ENCODE results near the gene RNF212. TPM values are rescaled to one million over a fixed set of nuclear protein-coding genes. Genes with fewer than 3 reads are reported as not detected.

RNF212 gene
- not detected for polyA plus RNA-seq (2012; ENCODE audit: low read depth, missing spikeins)

- no peak for DNase-seq (ENCODE audit: insufficient read length, low spot score)
- FAIRE-seq, result no peak
- TF ChIP-seq PAX5 (IDR thresholded peaks at IDR 0.05; ENCODE audit: insufficient read depth, low read length, severe bottlenecking), result no peak
- no peak for TF ChIP-seq TAF1 (IDR thresholded peaks at IDR 0.05; ENCODE audit: low read depth, low read length)
- no peak for TF ChIP-seq POLR2AphosphoS5 (IDR thresholded peaks at IDR 0.05; ENCODE audit: low read depth, low read length)
- no peak for TF ChIP-seq SPI1 (IDR thresholded peaks at IDR 0.05; ENCODE audit: low read depth, low read length)
- TF ChIP-seq POU2F2 (IDR thresholded peaks at IDR 0.05; ENCODE audit: low read depth, low read length), result no peak
- no peak for TF ChIP-seq POLR2A (IDR thresholded peaks at IDR 0.05; ENCODE audit: low read depth, low read length)
Measured at GRCh38 chr4:1113311-1114009, at the start of gene RNF212. Gene RNF212 (minus strand): TSS chr4:1113564. CDS start chr4:1113464, 100 bp downstream.

- DNase-seq (ENCODE audit: insufficient read length, low spot score), result no peak
- FAIRE-seq, result no peak
- TF ChIP-seq POLR2AphosphoS5 (IDR thresholded peaks at IDR 0.05; ENCODE audit: low read depth, low read length) (no peak), PAX5 (IDR thresholded peaks at IDR 0.05; ENCODE audit: insufficient read depth, low read length, severe bottlenecking) (no peak), SPI1 (IDR thresholded peaks at IDR 0.05; ENCODE audit: low read depth, low read length) (no peak), POU2F2 (IDR thresholded peaks at IDR 0.05; ENCODE audit: low read depth, low read length) (no peak), TAF1 (IDR thresholded peaks at IDR 0.05; ENCODE audit: low read depth, low read length) (no peak), POLR2A (IDR thresholded peaks at IDR 0.05; ENCODE audit: low read depth, low read length) (no peak)
Measured at GRCh38 chr4:1160351-1160750, 47.0 kb upstream of the RNF212 start.

- TF ChIP-seq POU2F2 (IDR thresholded peaks at IDR 0.05; ENCODE audit: low read depth, low read length) (no peak), POLR2A (IDR thresholded peaks at IDR 0.05; ENCODE audit: low read depth, low read length) (no peak), SPI1 (IDR thresholded peaks at IDR 0.05; ENCODE audit: low read depth, low read length) (no peak), PAX5 (IDR thresholded peaks at IDR 0.05; ENCODE audit: insufficient read depth, low read length, severe bottlenecking) (no peak), TAF1 (IDR thresholded peaks at IDR 0.05; ENCODE audit: low read depth, low read length) (no peak), POLR2AphosphoS5 (IDR thresholded peaks at IDR 0.05; ENCODE audit: low read depth, low read length) (no peak)
- FAIRE-seq (no peak), DNase-seq (ENCODE audit: insufficient read length, low spot score) (no peak)
Measured at GRCh38 chr4:1156069-1156468, 42.7 kb upstream of the RNF212 start.

- TF ChIP-seq POU2F2 (IDR thresholded peaks at IDR 0.05; ENCODE audit: low read depth, low read length) (no peak), POLR2AphosphoS5 (IDR thresholded peaks at IDR 0.05; ENCODE audit: low read depth, low read length) (no peak), TAF1 (IDR thresholded peaks at IDR 0.05; ENCODE audit: low read depth, low read length) (no peak), SPI1 (IDR thresholded peaks at IDR 0.05; ENCODE audit: low read depth, low read length) (no peak), PAX5 (IDR thresholded peaks at IDR 0.05; ENCODE audit: insufficient read depth, low read length, severe bottlenecking) (no peak), POLR2A (IDR thresholded peaks at IDR 0.05; ENCODE audit: low read depth, low read length) (no peak)
- no peak for DNase-seq (ENCODE audit: insufficient read length, low spot score)
- no peak for FAIRE-seq
Measured at GRCh38 chr4:1155314-1155713, 42.0 kb upstream of the RNF212 start.

GRCh38 chr4:1154523-1155182, 41.3 kb upstream of the RNF212 start:
- no peak for TF ChIP-seq SPI1 (IDR thresholded peaks at IDR 0.05; ENCODE audit: low read depth, low read length)
- no peak for TF ChIP-seq POLR2AphosphoS5 (IDR thresholded peaks at IDR 0.05; ENCODE audit: low read depth, low read length)
- no peak for TF ChIP-seq POLR2A (IDR thresholded peaks at IDR 0.05; ENCODE audit: low read depth, low read length)
- TF ChIP-seq POU2F2 (IDR thresholded peaks at IDR 0.05; ENCODE audit: low read depth, low read length), result no peak
- no peak for TF ChIP-seq PAX5 (IDR thresholded peaks at IDR 0.05; ENCODE audit: insufficient read depth, low read length, severe bottlenecking)
- TF ChIP-seq TAF1 (IDR thresholded peaks at IDR 0.05; ENCODE audit: low read depth, low read length), result no peak
- DNase-seq (ENCODE audit: insufficient read length, low spot score), result no peak
- no peak for FAIRE-seq

- DNase-seq (ENCODE audit: insufficient read length, low spot score) (no peak), FAIRE-seq (no peak)
- no peak for TF ChIP-seq PAX5 (IDR thresholded peaks at IDR 0.05; ENCODE audit: insufficient read depth, low read length, severe bottlenecking)
- no peak for TF ChIP-seq POLR2A (IDR thresholded peaks at IDR 0.05; ENCODE audit: low read depth, low read length)
- no peak for TF ChIP-seq SPI1 (IDR thresholded peaks at IDR 0.05; ENCODE audit: low read depth, low read length)
- no peak for TF ChIP-seq POU2F2 (IDR thresholded peaks at IDR 0.05; ENCODE audit: low read depth, low read length)
- no peak for TF ChIP-seq TAF1 (IDR thresholded peaks at IDR 0.05; ENCODE audit: low read depth, low read length)
- no peak for TF ChIP-seq POLR2AphosphoS5 (IDR thresholded peaks at IDR 0.05; ENCODE audit: low read depth, low read length)
Measured at GRCh38 chr4:1154126-1154522, 40.8 kb upstream of the RNF212 start.

GRCh38 chr4:1153567-1154090, 40.3 kb upstream of the RNF212 start:
- TF ChIP-seq POU2F2 (IDR thresholded peaks at IDR 0.05; ENCODE audit: low read depth, low read length) (no peak), SPI1 (IDR thresholded peaks at IDR 0.05; ENCODE audit: low read depth, low read length) (no peak), PAX5 (IDR thresholded peaks at IDR 0.05; ENCODE audit: insufficient read depth, low read length, severe bottlenecking) (no peak), POLR2AphosphoS5 (IDR thresholded peaks at IDR 0.05; ENCODE audit: low read depth, low read length) (no peak), TAF1 (IDR thresholded peaks at IDR 0.05; ENCODE audit: low read depth, low read length) (no peak), POLR2A (IDR thresholded peaks at IDR 0.05; ENCODE audit: low read depth, low read length) (no peak)
- FAIRE-seq (no peak), DNase-seq (ENCODE audit: insufficient read length, low spot score) (no peak)

- DNase-seq (ENCODE audit: insufficient read length, low spot score) (no peak), FAIRE-seq (no peak)
- TF ChIP-seq POLR2AphosphoS5 (IDR thresholded peaks at IDR 0.05; ENCODE audit: low read depth, low read length) (no peak), TAF1 (IDR thresholded peaks at IDR 0.05; ENCODE audit: low read depth, low read length) (no peak), PAX5 (IDR thresholded peaks at IDR 0.05; ENCODE audit: insufficient read depth, low read length, severe bottlenecking) (no peak), SPI1 (IDR thresholded peaks at IDR 0.05; ENCODE audit: low read depth, low read length) (no peak), POU2F2 (IDR thresholded peaks at IDR 0.05; ENCODE audit: low read depth, low read length) (no peak), POLR2A (IDR thresholded peaks at IDR 0.05; ENCODE audit: low read depth, low read length) (no peak)
Measured at GRCh38 chr4:1152290-1152689, 38.9 kb upstream of the RNF212 start.

- TF ChIP-seq POU2F2 (IDR thresholded peaks at IDR 0.05; ENCODE audit: low read depth, low read length) (no peak), POLR2AphosphoS5 (IDR thresholded peaks at IDR 0.05; ENCODE audit: low read depth, low read length) (no peak), PAX5 (IDR thresholded peaks at IDR 0.05; ENCODE audit: insufficient read depth, low read length, severe bottlenecking) (no peak), SPI1 (IDR thresholded peaks at IDR 0.05; ENCODE audit: low read depth, low read length) (no peak), POLR2A (IDR thresholded peaks at IDR 0.05; ENCODE audit: low read depth, low read length) (no peak), TAF1 (IDR thresholded peaks at IDR 0.05; ENCODE audit: low read depth, low read length) (no peak)
Measured at GRCh38 chr4:1151541-1151940, 38.2 kb upstream of the RNF212 start.

More at GRCh38 chr4:1151541-1151940, 38.2 kb upstream of the RNF212 start:
- FAIRE-seq (no peak), DNase-seq (ENCODE audit: insufficient read length, low spot score) (no peak)

Data from GM12891 (cell line).